ENCODE measurements around the gene KIF27. TPM values are rescaled to one million over a fixed set of nuclear protein-coding genes. Genes with fewer than 3 reads are reported as not detected.
A peak's percentile ranks its signal among the peaks of the same experiment; 100 is the strongest.

KIF27 gene
- total and polyA plus RNA-seq, 2 donors (not counting 1 experiment from before 2014, with no cell fraction given), result 1.00 to 4.8 TPM

GRCh38 chr9:83937861-83938455 is 16.7 kb upstream of the KIF27 start:
- no peak overlapping the region for H3K9ac ChIP-seq (ENCODE audit: insufficient read depth, low read length)
- no peaks in the 10 kb centered on the region for H3K27me3 ChIP-seq (ENCODE audit: control insufficient read depth, insufficient read depth, low read length)
- no peak overlapping the region for H3K27ac ChIP-seq (ENCODE audit: insufficient read depth, low read length)
- no peak overlapping the region for H3K4me3 ChIP-seq (replicated peaks in 1 of 4; ENCODE audit: control extremely low read depth in 1 of 4, insufficient read depth in 1 of 4, low read depth in 3 of 4, low read length in 4 of 4)
- peak; percentile 54 to 68 for TF ChIP-seq CTCF (conservative IDR thresholded peaks at IDR 0.05 in 1 of 2, IDR thresholded peaks at IDR 0.05 in 1 of 2; ENCODE audit: low read depth in 1 of 2, low read length in 2 of 2)
- no peak for TF ChIP-seq EZH2 (IDR thresholded peaks at IDR 0.05; ENCODE audit: low read length, missing control alignments)
- no peaks in the 10 kb centered on the region for H3K36me3 ChIP-seq (ENCODE audit: control insufficient read depth, insufficient read depth, low read length)
- H3K4me2 ChIP-seq (ENCODE audit: extremely low read depth, insufficient read depth, low read length), result no peak overlapping the region
- no peaks in the 10 kb centered on the region for H3K79me2 ChIP-seq (ENCODE audit: control insufficient read depth, insufficient read depth, low read length)
- peak; percentile 43 to 72 for DNase-seq (ENCODE audit: low read depth in 2 of 2)
- no peak overlapping the region for H2AFZ ChIP-seq (ENCODE audit: low read length)
- H3K4me1 ChIP-seq (ENCODE audit: control insufficient read depth, extremely low read depth, insufficient read depth, low read length), result peaks cover 9% of the 10 kb centered on the region
- no peaks in the 10 kb centered on the region for H3K9me3 ChIP-seq (ENCODE audit: control insufficient read depth, insufficient read depth, low read depth, low read length)
- no peaks in the 10 kb centered on the region for H4K20me1 ChIP-seq (ENCODE audit: control insufficient read depth, extremely low read depth, insufficient read depth, low read length)

- no peaks in the 10 kb centered on the region for H3K9me3 ChIP-seq (ENCODE audit: control insufficient read depth, insufficient read depth, low read depth, low read length)
- TF ChIP-seq CTCF (conservative IDR thresholded peaks at IDR 0.05 in 1 of 2, IDR thresholded peaks at IDR 0.05 in 1 of 2; ENCODE audit: low read depth in 1 of 2, low read length in 2 of 2), result no peak
- no peak for TF ChIP-seq EZH2 (IDR thresholded peaks at IDR 0.05; ENCODE audit: low read length, missing control alignments)
- DNase-seq (ENCODE audit: low read depth in 2 of 2), result no peak
These were observed 15.3 kb upstream of the KIF27 start for GRCh38 chr9:83936523-83936922.

GRCh38 chr9:83935276-83935935 is 14.2 kb upstream of the KIF27 start:
- Histone ChIP-seq H4K20me1 (ENCODE audit: control insufficient read depth, extremely low read depth, insufficient read depth, low read length) (no peaks in the 10 kb centered on the region), H3K9me3 (ENCODE audit: control insufficient read depth, insufficient read depth, low read depth, low read length) (no peaks in the 10 kb centered on the region), H3K9ac (ENCODE audit: insufficient read depth, low read length) (no peak overlapping the region), H2AFZ (ENCODE audit: low read length) (no peak overlapping the region), H3K4me2 (ENCODE audit: extremely low read depth, insufficient read depth, low read length) (no peak overlapping the region), H3K36me3 (ENCODE audit: control insufficient read depth, insufficient read depth, low read length) (no peaks in the 10 kb centered on the region), H3K27ac (ENCODE audit: insufficient read depth, low read length) (no peak overlapping the region), H3K79me2 (ENCODE audit: control insufficient read depth, insufficient read depth, low read length) (no peaks in the 10 kb centered on the region), H3K4me3 (replicated peaks in 1 of 4; ENCODE audit: control extremely low read depth in 1 of 4, insufficient read depth in 1 of 4, low read depth in 3 of 4, low read length in 4 of 4) (no peak overlapping the region), H3K27me3 (ENCODE audit: control insufficient read depth, insufficient read depth, low read length) (no peaks in the 10 kb centered on the region), H3K4me1 (ENCODE audit: control insufficient read depth, extremely low read depth, insufficient read depth, low read length) (peaks cover 9% of the 10 kb centered on the region)
- peak; percentile 80 to 91 for DNase-seq (ENCODE audit: low read depth in 2 of 2)
- TF ChIP-seq EZH2 (IDR thresholded peaks at IDR 0.05; ENCODE audit: low read length, missing control alignments) (no peak), CTCF (conservative IDR thresholded peaks at IDR 0.05 in 1 of 2, IDR thresholded peaks at IDR 0.05 in 1 of 2; ENCODE audit: low read depth in 1 of 2, low read length in 2 of 2) (no peak)

More at GRCh38 chr9:83936523-83936922, 15.3 kb upstream of the KIF27 start:
- Histone ChIP-seq H3K4me2 (ENCODE audit: extremely low read depth, insufficient read depth, low read length) (no peak overlapping the region), H3K4me1 (ENCODE audit: control insufficient read depth, extremely low read depth, insufficient read depth, low read length) (peaks cover 9% of the 10 kb centered on the region), H2AFZ (ENCODE audit: low read length) (no peak overlapping the region), H4K20me1 (ENCODE audit: control insufficient read depth, extremely low read depth, insufficient read depth, low read length) (no peaks in the 10 kb centered on the region), H3K27me3 (ENCODE audit: control insufficient read depth, insufficient read depth, low read length) (no peaks in the 10 kb centered on the region), H3K36me3 (ENCODE audit: control insufficient read depth, insufficient read depth, low read length) (no peaks in the 10 kb centered on the region), H3K9ac (ENCODE audit: insufficient read depth, low read length) (no peak overlapping the region), H3K4me3 (replicated peaks in 1 of 4; ENCODE audit: control extremely low read depth in 1 of 4, insufficient read depth in 1 of 4, low read depth in 3 of 4, low read length in 4 of 4) (no peak overlapping the region), H3K79me2 (ENCODE audit: control insufficient read depth, insufficient read depth, low read length) (no peaks in the 10 kb centered on the region), H3K27ac (ENCODE audit: insufficient read depth, low read length) (no peak overlapping the region)
